Testis (tissue), 2 donors: Measurements from ENCODE around the gene HSD17B7.

ENCODE experiments used
- POLR2A ChIP-seq: fragments of 450-650 bp; IDR thresholded peaks from one replicate; pipeline ENCODE4 v1.6.1; 2017; ENCODE audit warnings: antibody characterized with exemption, mild to moderate bottlenecking, moderate library complexity
- TF ChIP-seq, protein P1 (sequence below), 3 experiments: fragments of 450-650 bp in 2 of 3; fragments of 200-600 bp in 1 of 3; sonication (generic) in 1 of 3; IDR thresholded peaks; one replicate each; pipeline ENCODE4 v1.5.1; 2016 to 2019; ENCODE audit warnings: antibody characterized with exemption in 3 of 3, mild to moderate bottlenecking in 2 of 3, moderate library complexity in 1 of 3

DNA sequence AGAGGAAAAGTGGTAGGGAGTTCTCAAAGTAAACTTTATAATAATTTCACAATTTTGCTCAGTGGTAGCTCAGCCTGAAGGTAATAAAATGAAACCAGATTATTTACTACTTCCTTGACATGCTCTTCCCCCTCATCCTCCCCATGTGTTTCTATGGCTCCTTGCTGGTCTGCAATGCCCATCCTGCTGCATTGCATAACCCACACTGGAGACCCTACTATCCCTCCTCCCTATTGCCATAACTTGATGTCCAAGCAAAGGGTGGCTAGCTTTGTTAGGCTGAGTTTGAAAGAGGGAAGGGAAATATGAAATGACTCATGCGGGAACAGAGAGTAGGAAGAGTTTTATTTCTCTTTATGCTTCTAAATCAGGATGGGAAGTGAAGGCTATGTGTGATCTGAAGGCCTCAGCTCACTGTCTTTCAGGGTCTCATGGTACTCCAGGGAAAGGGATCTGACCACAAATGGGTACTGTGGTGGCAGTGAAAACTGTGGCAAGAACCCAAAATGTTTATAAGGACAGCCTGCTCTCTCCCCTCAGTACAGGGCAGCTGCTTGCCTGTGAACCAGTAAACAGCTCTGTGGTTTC, 36.4 kb upstream of the HSD17B7 start:
- no peak for TF ChIP-seq POLR2A
- TF ChIP-seq, protein P1, sequence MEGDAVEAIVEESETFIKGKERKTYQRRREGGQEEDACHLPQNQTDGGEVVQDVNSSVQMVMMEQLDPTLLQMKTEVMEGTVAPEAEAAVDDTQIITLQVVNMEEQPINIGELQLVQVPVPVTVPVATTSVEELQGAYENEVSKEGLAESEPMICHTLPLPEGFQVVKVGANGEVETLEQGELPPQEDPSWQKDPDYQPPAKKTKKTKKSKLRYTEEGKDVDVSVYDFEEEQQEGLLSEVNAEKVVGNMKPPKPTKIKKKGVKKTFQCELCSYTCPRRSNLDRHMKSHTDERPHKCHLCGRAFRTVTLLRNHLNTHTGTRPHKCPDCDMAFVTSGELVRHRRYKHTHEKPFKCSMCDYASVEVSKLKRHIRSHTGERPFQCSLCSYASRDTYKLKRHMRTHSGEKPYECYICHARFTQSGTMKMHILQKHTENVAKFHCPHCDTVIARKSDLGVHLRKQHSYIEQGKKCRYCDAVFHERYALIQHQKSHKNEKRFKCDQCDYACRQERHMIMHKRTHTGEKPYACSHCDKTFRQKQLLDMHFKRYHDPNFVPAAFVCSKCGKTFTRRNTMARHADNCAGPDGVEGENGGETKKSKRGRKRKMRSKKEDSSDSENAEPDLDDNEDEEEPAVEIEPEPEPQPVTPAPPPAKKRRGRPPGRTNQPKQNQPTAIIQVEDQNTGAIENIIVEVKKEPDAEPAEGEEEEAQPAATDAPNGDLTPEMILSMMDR (IDR thresholded peaks at IDR 0.05), result no peak
